ENCODE data around the gene TBR1. TPM values are rescaled to one million over a fixed set of nuclear protein-coding genes. Genes with fewer than 3 reads are reported as not detected.

TBR1 gene
- total RNA-seq, 4 donors from 2014 or later: not detected

GRCh38 chr2:161436411-161436810 is 20.3 kb downstream of the TBR1 start:
- Histone ChIP-seq H3K4me3 (no peak overlapping the region), H3K4me1 (no peaks in the 10 kb centered on the region), H3K27ac (no peak overlapping the region), H3K36me3 (no peaks in the 10 kb centered on the region), H3K27me3 (no peaks in the 10 kb centered on the region), H3K9me3 (peaks cover 0 to 3% (median 0%) of the 10 kb centered on the region in 4 donors)
- no peak for DNase-seq
- TF ChIP-seq CTCF (IDR thresholded peaks at IDR 0.05): no peak
- no peak for TF ChIP-seq POLR2A (IDR thresholded peaks at IDR 0.05)

- Histone ChIP-seq H3K4me3 (no peak overlapping the region), H3K27me3 (no peaks in the 10 kb centered on the region), H3K27ac (no peak overlapping the region), H3K36me3 (no peaks in the 10 kb centered on the region), H3K4me1 (no peaks in the 10 kb centered on the region), H3K9me3 (peaks cover 0 to 3% (median 0%) of the 10 kb centered on the region in 4 donors)
- TF ChIP-seq POLR2A (IDR thresholded peaks at IDR 0.05) (no peak), CTCF (IDR thresholded peaks at IDR 0.05) (no peak)
- no peak for DNase-seq
Measured at GRCh38 chr2:161438598-161438997, 22.5 kb downstream of the TBR1 start.

GRCh38 chr2:161445097-161445496 is 29.0 kb downstream of the TBR1 start:
- Histone ChIP-seq H3K36me3 (no peaks in the 10 kb centered on the region), H3K27me3 (no peaks in the 10 kb centered on the region), H3K9me3 (no peaks in the 10 kb centered on the region), H3K4me3 (no peak overlapping the region), H3K27ac (no peak overlapping the region), H3K4me1 (no peaks in the 10 kb centered on the region)
- TF ChIP-seq CTCF (IDR thresholded peaks at IDR 0.05) (no peak), POLR2A (IDR thresholded peaks at IDR 0.05) (no peak)
- DNase-seq: no peak

- H3K36me3 ChIP-seq: no peaks in the 10 kb centered on the region
- H3K4me1 ChIP-seq: no peaks in the 10 kb centered on the region
- H3K27ac ChIP-seq: no peak overlapping the region
- no peak for DNase-seq
- H3K9me3 ChIP-seq: no peaks in the 10 kb centered on the region
- no peaks in the 10 kb centered on the region for H3K27me3 ChIP-seq
- no peak overlapping the region for H3K4me3 ChIP-seq
- TF ChIP-seq POLR2A (IDR thresholded peaks at IDR 0.05) (no peak), CTCF (IDR thresholded peaks at IDR 0.05) (no peak)
Measured at GRCh38 chr2:161448431-161448830, 32.3 kb downstream of the TBR1 start.

- TF ChIP-seq CTCF (IDR thresholded peaks at IDR 0.05) (no peak), POLR2A (IDR thresholded peaks at IDR 0.05) (no peak)
- Histone ChIP-seq H3K27ac (no peak overlapping the region), H3K4me1 (no peaks in the 10 kb centered on the region), H3K4me3 (no peak overlapping the region), H3K27me3 (no peaks in the 10 kb centered on the region), H3K36me3 (no peaks in the 10 kb centered on the region), H3K9me3 (peaks cover 0 to 5% (median 0%) of the 10 kb centered on the region in 4 donors)
- DNase-seq: no peak
Measured at GRCh38 chr2:161471631-161472030, 55.5 kb downstream of the TBR1 start.

GRCh38 chr2:161474920-161475319 is 58.8 kb downstream of the TBR1 start:
- H3K9me3 ChIP-seq: peaks cover 0 to 5% (median 0%) of the 10 kb centered on the region in 4 donors
- H3K27ac ChIP-seq: no peak overlapping the region
- TF ChIP-seq POLR2A (IDR thresholded peaks at IDR 0.05) (no peak), CTCF (IDR thresholded peaks at IDR 0.05) (no peak)
- no peak for DNase-seq
- no peaks in the 10 kb centered on the region for H3K27me3 ChIP-seq
- H3K4me3 ChIP-seq: no peak overlapping the region
- H3K36me3 ChIP-seq: no peaks in the 10 kb centered on the region
- no peaks in the 10 kb centered on the region for H3K4me1 ChIP-seq

Data from Peyer's patch (tissue), 4 donors.